Activated T-cell treated with anti-CD3 and anti-CD28 coated beads, Interleukin-2, amount 50 U/mL, for 1 hour (primary cell): ENCODE results near the gene ABL1.

ENCODE experiments used
- DNase-seq: peaks from one replicate; pipeline ENCODE4 v3.0.0-alpha.2; 2020

Gene ABL1

GRCh38 chr9:130892477-130893304 lies 57.6 kb downstream of the ABL1 start:
- no peak for DNase-seq

GRCh38 chr9:130893341-130894101 lies 58.5 kb downstream of the ABL1 start:
- DNase-seq = no peak

- no peak for DNase-seq
Measured at GRCh38 chr9:130894546-130894945, 59.5 kb downstream of the ABL1 start.

- no peak for DNase-seq
Measured at GRCh38 chr9:130895038-130895437, 60.0 kb downstream of the ABL1 start.

- no peak for DNase-seq
Measured at GRCh38 chr9:130895481-130896232, 60.6 kb downstream of the ABL1 start.

- no peak for DNase-seq
Measured at GRCh38 chr9:130896233-130897014, 61.4 kb downstream of the ABL1 start, which contains the start of gene QRFP. TSS of gene QRFP (minus strand) at chr9:130896812. CDS start at chr9:130893838, 2,974 bp downstream.

GRCh38 chr9:130897105-130897751 lies 62.2 kb downstream of the ABL1 start:
- DNase-seq = no peak

- no peak for DNase-seq
Measured at GRCh38 chr9:130897848-130898551, 62.9 kb downstream of the ABL1 start.

GRCh38 chr9:130898552-130898852 lies 63.4 kb downstream of the ABL1 start:
- no peak for DNase-seq

- DNase-seq = no peak
Measured at GRCh38 chr9:130899051-130899748, 64.1 kb downstream of the ABL1 start.

GRCh38 chr9:130900701-130901497 lies 65.8 kb downstream of the ABL1 start:
- DNase-seq = no peak

- DNase-seq = no peak
Measured at GRCh38 chr9:130901498-130902203, 66.6 kb downstream of the ABL1 start.

- DNase-seq = no peak
Measured at GRCh38 chr9:130902204-130903185, 67.4 kb downstream of the ABL1 start.

GRCh38 chr9:130903194-130904069 lies 68.4 kb downstream of the ABL1 start:
- no peak for DNase-seq

- DNase-seq = no peak
Measured at GRCh38 chr9:130904070-130905044, 69.3 kb downstream of the ABL1 start.
